ENCODE results near the gene USP13. TPM values are rescaled to one million over a fixed set of nuclear protein-coding genes. Genes with fewer than 3 reads are reported as not detected.

The USP13 gene
- total and polyA plus RNA-seq, 2 of the 4 experiments (the other 2 are of a cell fraction), result 9.2 to 18.1 TPM

- Histone ChIP-seq H2BK5ac (ENCODE audit: low read depth, low read length, poor library complexity, severe bottlenecking) (no peak overlapping the region), H2AK9ac (replicated peaks; ENCODE audit: low read depth, low read length, poor library complexity) (no peak overlapping the region), H4K91ac (ENCODE audit: insufficient read depth, low read depth, low read length) (no peak overlapping the region), H4K20me1 (ENCODE audit: insufficient read depth, low read length) (no peaks in the 10 kb centered on the region), H4K5ac (ENCODE audit: low read depth, low read length) (no peak overlapping the region), H2AK5ac (ENCODE audit: low read depth, low read length) (no peak overlapping the region), H3K4ac (ENCODE audit: low read depth, low read length) (no peak overlapping the region), H4K8ac (ENCODE audit: low read depth in 2 of 2, low read length in 2 of 2) (no peak overlapping the region), H2BK15ac (ENCODE audit: low read depth, low read length) (no peak overlapping the region), H2AFZ (replicated peaks; ENCODE audit: low read length, poor library complexity) (no peak overlapping the region), H3K79me1 (ENCODE audit: low read depth in 1 of 2, low read length in 2 of 2) (no peaks in the 10 kb centered on the region), H3K18ac (ENCODE audit: low read depth, low read length) (no peak overlapping the region), H3K4me1 (ENCODE audit: control insufficient read depth, insufficient read depth, low read length) (peaks cover 4% of the 10 kb centered on the region), H3K14ac (replicated peaks; ENCODE audit: low read depth, low read length) (no peak overlapping the region), H3K4me3 (ENCODE audit: insufficient read depth, low read depth, low read length) (no peak overlapping the region), H3K27ac (ENCODE audit: insufficient read depth, low read length) (no peak overlapping the region), H3K36me3 (ENCODE audit: control insufficient read depth, insufficient read depth, low read length) (no peaks in the 10 kb centered on the region), H3K27me3 (ENCODE audit: control insufficient read depth, insufficient read depth, low read length) (no peaks in the 10 kb centered on the region), H3K56ac (ENCODE audit: extremely low read depth, insufficient read depth, low read length) (no peak overlapping the region), H3K9ac (ENCODE audit: low read depth, low read length) (no peak overlapping the region), H2BK20ac (ENCODE audit: low read depth, low read length) (no peak overlapping the region), H3K9me3 (ENCODE audit: control insufficient read depth, insufficient read depth, low read length) (no peaks in the 10 kb centered on the region), H3K23ac (ENCODE audit: low read depth, low read length) (no peak overlapping the region), H2BK120ac (ENCODE audit: low read depth, low read length) (no peak overlapping the region), H3K9me1 (ENCODE audit: insufficient read depth, low read length) (no peaks in the 10 kb centered on the region), H3K4me2 (ENCODE audit: low read depth, low read length) (no peak overlapping the region)
- DNase-seq (no peak), ATAC-seq (ENCODE audit: low read depth) (no peak)
- dilution Hi-C loops (cut with HindIII; ENCODE audit: low sequenced_read_pairs, unreplicated experiment), result no loop called here
- TF ChIP-seq MAFK (IDR thresholded peaks at IDR 0.05; ENCODE audit: low read depth, low read length), result peak; percentile 33
- TF ChIP-seq SMC3 (IDR thresholded peaks at IDR 0.05; ENCODE audit: low read depth, low read length), result no peak
- ChIA-PET CTCF (interaction anchor here (2.4 kb wide), 1 partner anchor 42 kb away, joined by 8 read pairs; no protein-coding TSS in a partner anchor), POLR2A (ENCODE audit: unreplicated experiment) (no interaction called here)
- intact Hi-C loops (cut with micrococcal nuclease), result loop anchor here (5.0 kb wide), 1 partner anchor 873 kb away; no protein-coding TSS in a partner anchor
- BruUV-seq (replicated peaks), result no TSS peak
- in situ Hi-C loops (cut with MboI; ENCODE audit: low sequenced_read_pairs), result loop anchor here (25.0 kb wide), 1 partner anchor 803 kb away; the partner anchor contains the start of gene TTC14
These were observed 156.8 kb downstream of the USP13 start for GRCh38 chr3:179809639-179810038.
